Left cardiac atrium (tissue), 4 donors: ENCODE data around the gene ACSM2B. TPM values are rescaled to one million over a fixed set of nuclear protein-coding genes. Genes with fewer than 3 reads are reported as not detected.
"Not testable (repeated sequence)": the region's sequence is repeated elsewhere in the genome, so short reads cannot be mapped to it uniquely, and the experiment has no call there.

ENCODE experiments used
- ATAC-seq, 2 donors: fragments of 200-7000 bp; cut with Tn5 transposase; one replicate each; pipeline ENCODE4 v1.9.1; 2020; ENCODE audit warnings: mild to moderate bottlenecking in 2 of 2, moderate library complexity in 2 of 2
- DNase-seq: peaks from one replicate; pipeline ENCODE4 v3.0.0-alpha.2; 2020
- intact Hi-C, 2 donors: fragments of 100-400 bp; cut with DNase I; formaldehyde crosslinking; loops; one replicate each; pipeline versions ENCODE4 v1.14.1 to v1.15.1; 2022 to 2023
- total RNA-seq, 2 donors: library from RNA; stranded (reverse); fragmentation: NEBNext Ultra II Directional; extraction: Animal tissue kit (Norgen Biotek cat#: 25700); gene quantifications; one replicate each; pipeline ENCODE4 v1.2.1, GENCODE V29; 2021
- donor health status: DM: no; HTN: yes; CAD: no.
- donor health status: DM: no; HTN: yes; CAD: no; lungs with severe emphysema.
- donor health status: DM: yes; HTN: yes; CAD: no.
- donor health status: Dilated cardiomyopathy.

The ACSM2B gene
- total RNA-seq, 2 donors from 2014 or later: 0.41 TPM; not detected in 1

GRCh38 chr16:20599475-20599874 is 23.3 kb upstream of the ACSM2B start:
- ATAC-seq, DNase-seq, intact Hi-C loops: not testable (repeated sequence)

- DNase-seq (no peak), ATAC-seq (no peak)
- intact Hi-C loops: no loop called here
Measured at GRCh38 chr16:20598832-20599469, 22.8 kb upstream of the ACSM2B start.

GRCh38 chr16:20595694-20596093 is 19.5 kb upstream of the ACSM2B start:
- DNase-seq, intact Hi-C loops, ATAC-seq: not testable (repeated sequence)

GRCh38 chr16:20595068-20595467 is 18.9 kb upstream of the ACSM2B start:
- intact Hi-C loops, ATAC-seq, DNase-seq: not testable (repeated sequence)

GRCh38 chr16:20592780-20593179 is 16.6 kb upstream of the ACSM2B start:
- ATAC-seq, DNase-seq, intact Hi-C loops: not testable (repeated sequence)

- DNase-seq, ATAC-seq, intact Hi-C loops: not testable (repeated sequence)
Measured at GRCh38 chr16:20589486-20589885, 13.3 kb upstream of the ACSM2B start.

- intact Hi-C loops: not testable (repeated sequence)
- DNase-seq (peak; percentile 38), ATAC-seq (peak; percentile 88 to 89)
Measured at GRCh38 chr16:20587645-20588074, 11.5 kb upstream of the ACSM2B start.

- DNase-seq, intact Hi-C loops, ATAC-seq: not testable (repeated sequence)
Measured at GRCh38 chr16:20586716-20587115, 10.5 kb upstream of the ACSM2B start.

- intact Hi-C loops, DNase-seq, ATAC-seq: not testable (repeated sequence)
Measured at GRCh38 chr16:20586112-20586511, 9.9 kb upstream of the ACSM2B start.

GRCh38 chr16:20580487-20581259 is 4.5 kb upstream of the ACSM2B start:
- intact Hi-C loops, ATAC-seq, DNase-seq: not testable (repeated sequence)

- intact Hi-C loops, DNase-seq, ATAC-seq: not testable (repeated sequence)
Measured at GRCh38 chr16:20578091-20578490, 1.9 kb upstream of the ACSM2B start.

GRCh38 chr16:20569117-20569651 is 7.0 kb downstream of the ACSM2B start:
- intact Hi-C loops, DNase-seq, ATAC-seq: not testable (repeated sequence)

- DNase-seq (no peak), ATAC-seq (no peak)
- intact Hi-C loops: no loop called here
Measured at GRCh38 chr16:20568404-20568803, 7.8 kb downstream of the ACSM2B start.

GRCh38 chr16:20566864-20567263 is 9.3 kb downstream of the ACSM2B start:
- no peak for ATAC-seq
- DNase-seq: no peak
- intact Hi-C loops: no loop called here

GRCh38 chr16:20565334-20565733 is 10.8 kb downstream of the ACSM2B start:
- intact Hi-C loops, ATAC-seq: not testable (repeated sequence)

GRCh38 chr16:20564218-20564617 is 11.9 kb downstream of the ACSM2B start:
- ATAC-seq, intact Hi-C loops, DNase-seq: not testable (repeated sequence)

More at GRCh38 chr16:20565334-20565733, 10.8 kb downstream of the ACSM2B start:
- not testable (repeated sequence) for DNase-seq

- DNase-seq, ATAC-seq, intact Hi-C loops: not testable (repeated sequence)
Measured at GRCh38 chr16:20555628-20556027, 20.5 kb downstream of the ACSM2B start.

GRCh38 chr16:20554689-20555088 is 21.5 kb downstream of the ACSM2B start:
- DNase-seq, ATAC-seq, intact Hi-C loops: not testable (repeated sequence)

GRCh38 chr16:20553493-20553892 is 22.7 kb downstream of the ACSM2B start:
- DNase-seq, ATAC-seq, intact Hi-C loops: not testable (repeated sequence)

GRCh38 chr16:20546951-20547350 is 29.2 kb downstream of the ACSM2B start:
- ATAC-seq, DNase-seq, intact Hi-C loops: not testable (repeated sequence)
